Measurements from ENCODE around the gene LRCH1.

Gene LRCH1

GRCh38 chr13:46562581-46562980 lies 9.6 kb downstream of the LRCH1 start:
- DNase-seq (ENCODE audit: low read depth) = no peak

- DNase-seq (ENCODE audit: low read depth) = no peak
These were observed 13.1 kb downstream of the LRCH1 start for GRCh38 chr13:46565808-46566750.

- no peak for DNase-seq (ENCODE audit: low read depth)
These were observed 14.7 kb downstream of the LRCH1 start for GRCh38 chr13:46567671-46568070.

- no peak for DNase-seq (ENCODE audit: low read depth)
These were observed 16.5 kb downstream of the LRCH1 start for GRCh38 chr13:46569456-46569855.

- no peak for DNase-seq (ENCODE audit: low read depth)
These were observed 17.3 kb downstream of the LRCH1 start for GRCh38 chr13:46570273-46570672.

GRCh38 chr13:46571189-46571908 lies 18.4 kb downstream of the LRCH1 start:
- no peak for DNase-seq (ENCODE audit: low read depth)

- DNase-seq (ENCODE audit: low read depth) = no peak
These were observed 19.1 kb downstream of the LRCH1 start for GRCh38 chr13:46571909-46572595.

GRCh38 chr13:46572752-46573431 lies 19.9 kb downstream of the LRCH1 start:
- no peak for DNase-seq (ENCODE audit: low read depth)

GRCh38 chr13:46575301-46575771 lies 22.4 kb downstream of the LRCH1 start:
- no peak for DNase-seq (ENCODE audit: low read depth)

GRCh38 chr13:46575818-46576221 lies 22.9 kb downstream of the LRCH1 start:
- DNase-seq (ENCODE audit: low read depth) = peak; percentile 59

- no peak for DNase-seq (ENCODE audit: low read depth)
These were observed 23.8 kb downstream of the LRCH1 start for GRCh38 chr13:46576762-46577161.

GRCh38 chr13:46577696-46578589 lies 25.0 kb downstream of the LRCH1 start:
- no peak for DNase-seq (ENCODE audit: low read depth)

GRCh38 chr13:46578590-46578975 lies 25.6 kb downstream of the LRCH1 start:
- no peak for DNase-seq (ENCODE audit: low read depth)

GRCh38 chr13:46580362-46580839 lies 27.4 kb downstream of the LRCH1 start:
- no peak for DNase-seq (ENCODE audit: low read depth)

GRCh38 chr13:46582190-46582589 lies 29.2 kb downstream of the LRCH1 start:
- DNase-seq (ENCODE audit: low read depth) = no peak

- no peak for DNase-seq (ENCODE audit: low read depth)
These were observed 34.0 kb downstream of the LRCH1 start for GRCh38 chr13:46586751-46587514.

- no peak for DNase-seq (ENCODE audit: low read depth)
These were observed 34.9 kb downstream of the LRCH1 start for GRCh38 chr13:46587807-46588418.

GRCh38 chr13:46592385-46592784 lies 39.4 kb downstream of the LRCH1 start:
- DNase-seq (ENCODE audit: low read depth) = no peak

GRCh38 chr13:46593398-46593797 lies 40.4 kb downstream of the LRCH1 start:
- no peak for DNase-seq (ENCODE audit: low read depth)

All from HS-5 (cell line).